ENCODE results near the gene USP40. TPM values are rescaled to one million over a fixed set of nuclear protein-coding genes. Genes with fewer than 3 reads are reported as not detected.

The USP40 gene
- total RNA-seq, 6 experiments from 2014 or later = 22.8 to 27.4 (median 24.3) TPM

DNA sequence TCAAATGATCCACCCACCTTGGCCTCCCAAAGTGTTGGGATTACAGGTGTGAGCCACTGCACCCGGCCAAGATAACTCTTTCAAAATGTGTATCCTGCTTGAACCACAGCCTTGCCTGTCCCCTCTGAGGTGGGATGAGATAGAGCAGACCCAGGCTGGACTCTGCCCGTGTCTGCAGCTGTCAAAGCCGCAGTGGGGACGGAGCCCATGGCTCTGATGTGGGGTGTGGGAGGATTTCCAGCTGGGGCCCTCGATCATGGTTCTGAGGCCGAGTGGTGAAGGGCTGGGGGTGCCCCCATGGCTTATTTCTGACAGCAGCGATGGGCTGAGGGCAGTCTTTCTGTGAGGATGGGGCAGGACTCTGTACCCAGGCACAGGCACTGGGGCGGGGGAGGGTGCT lies 107.8 kb downstream of the USP40 start:
- H3K9me3 Mint-ChIP-seq = no peaks in the 10 kb centered on the region
- no peaks in the 10 kb centered on the region for H3K4me1 Mint-ChIP-seq (ENCODE audit: low read depth)
- TF ChIP-seq, protein P1, sequence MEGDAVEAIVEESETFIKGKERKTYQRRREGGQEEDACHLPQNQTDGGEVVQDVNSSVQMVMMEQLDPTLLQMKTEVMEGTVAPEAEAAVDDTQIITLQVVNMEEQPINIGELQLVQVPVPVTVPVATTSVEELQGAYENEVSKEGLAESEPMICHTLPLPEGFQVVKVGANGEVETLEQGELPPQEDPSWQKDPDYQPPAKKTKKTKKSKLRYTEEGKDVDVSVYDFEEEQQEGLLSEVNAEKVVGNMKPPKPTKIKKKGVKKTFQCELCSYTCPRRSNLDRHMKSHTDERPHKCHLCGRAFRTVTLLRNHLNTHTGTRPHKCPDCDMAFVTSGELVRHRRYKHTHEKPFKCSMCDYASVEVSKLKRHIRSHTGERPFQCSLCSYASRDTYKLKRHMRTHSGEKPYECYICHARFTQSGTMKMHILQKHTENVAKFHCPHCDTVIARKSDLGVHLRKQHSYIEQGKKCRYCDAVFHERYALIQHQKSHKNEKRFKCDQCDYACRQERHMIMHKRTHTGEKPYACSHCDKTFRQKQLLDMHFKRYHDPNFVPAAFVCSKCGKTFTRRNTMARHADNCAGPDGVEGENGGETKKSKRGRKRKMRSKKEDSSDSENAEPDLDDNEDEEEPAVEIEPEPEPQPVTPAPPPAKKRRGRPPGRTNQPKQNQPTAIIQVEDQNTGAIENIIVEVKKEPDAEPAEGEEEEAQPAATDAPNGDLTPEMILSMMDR (IDR thresholded peaks at IDR 0.05) = no peak
- no peaks in the 10 kb centered on the region; the same call in 1 of the 2 replicates for H3K27me3 Mint-ChIP-seq (ENCODE audit: insufficient read depth)
- DNase-seq = no peak
- peaks cover 6% of the 10 kb centered on the region; the same call in 1 of the 2 replicates for H3K36me3 Mint-ChIP-seq (ENCODE audit: low read depth)
- no peak overlapping the region for H3K4me3 Mint-ChIP-seq
- no peak overlapping the region for H3K27ac Mint-ChIP-seq

DNA sequence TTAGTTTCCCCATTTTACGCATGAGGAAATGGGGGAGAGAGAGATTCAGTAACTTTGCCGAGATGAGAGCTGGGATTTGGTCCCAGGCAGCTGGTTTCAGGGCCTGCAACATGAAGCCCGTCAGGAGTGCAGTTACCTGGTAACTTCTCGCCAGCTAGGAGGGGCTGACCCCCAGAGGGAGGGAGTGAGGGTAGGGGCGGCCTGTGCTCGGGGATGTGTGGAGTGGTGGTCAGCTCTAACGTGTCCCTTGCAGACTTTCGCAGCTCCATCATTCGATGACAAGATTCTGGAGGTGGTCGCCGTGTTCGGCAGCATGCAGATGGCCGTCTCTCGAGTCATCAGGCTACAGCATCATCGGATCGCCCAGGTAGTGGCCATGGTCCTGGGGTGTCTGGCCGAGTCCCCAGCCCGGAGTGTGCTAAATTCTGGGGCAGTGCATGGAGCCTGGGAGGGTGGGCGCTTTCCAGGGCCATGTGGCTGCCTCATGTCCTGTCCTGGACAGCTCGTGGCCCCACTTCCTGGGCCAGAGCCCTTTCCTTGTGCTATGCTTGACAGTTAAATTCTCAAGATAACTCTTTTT lies 108.5 kb downstream of the USP40 start:
- Mint-ChIP-seq H3K36me3 (ENCODE audit: low read depth) (peaks cover 6% of the 10 kb centered on the region; the same call in 1 of the 2 replicates), H3K27ac (no peak overlapping the region), H3K4me1 (ENCODE audit: low read depth) (no peaks in the 10 kb centered on the region), H3K4me3 (no peak overlapping the region), H3K27me3 (ENCODE audit: insufficient read depth) (no peaks in the 10 kb centered on the region), H3K9me3 (no peaks in the 10 kb centered on the region)
- TF ChIP-seq, protein P1 (IDR thresholded peaks at IDR 0.05) = no peak
- DNase-seq = no peak

DNA sequence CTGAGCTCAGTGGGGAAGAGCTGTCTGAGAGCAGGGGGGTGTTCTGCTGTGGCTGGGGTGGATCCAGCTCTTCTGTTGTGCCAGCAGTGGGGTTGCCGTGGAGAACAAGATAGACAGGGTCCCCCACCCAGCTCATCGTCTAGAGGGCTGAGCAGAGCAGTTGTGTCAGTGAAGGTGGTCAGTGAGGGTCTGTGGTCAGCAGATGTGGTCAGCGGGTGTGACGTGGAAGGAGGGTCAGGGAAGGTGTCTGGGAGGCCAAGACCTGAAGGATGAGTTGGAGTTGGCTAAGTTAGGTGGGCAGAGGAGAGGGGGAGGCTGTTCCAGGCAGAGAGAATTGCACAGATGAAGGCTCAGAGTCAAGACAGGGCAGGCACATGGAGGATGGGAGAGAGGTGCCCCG lies 109.2 kb downstream of the USP40 start:
- Mint-ChIP-seq H3K4me3 (no peak overlapping the region), H3K36me3 (ENCODE audit: low read depth) (peaks cover 6% of the 10 kb centered on the region; the same call in 1 of the 2 replicates), H3K27ac (no peak overlapping the region), H3K27me3 (ENCODE audit: insufficient read depth) (no peaks in the 10 kb centered on the region), H3K9me3 (no peaks in the 10 kb centered on the region), H3K4me1 (ENCODE audit: low read depth) (no peaks in the 10 kb centered on the region)
- TF ChIP-seq, protein P1 (IDR thresholded peaks at IDR 0.05) = no peak
- no peak for DNase-seq

DNA sequence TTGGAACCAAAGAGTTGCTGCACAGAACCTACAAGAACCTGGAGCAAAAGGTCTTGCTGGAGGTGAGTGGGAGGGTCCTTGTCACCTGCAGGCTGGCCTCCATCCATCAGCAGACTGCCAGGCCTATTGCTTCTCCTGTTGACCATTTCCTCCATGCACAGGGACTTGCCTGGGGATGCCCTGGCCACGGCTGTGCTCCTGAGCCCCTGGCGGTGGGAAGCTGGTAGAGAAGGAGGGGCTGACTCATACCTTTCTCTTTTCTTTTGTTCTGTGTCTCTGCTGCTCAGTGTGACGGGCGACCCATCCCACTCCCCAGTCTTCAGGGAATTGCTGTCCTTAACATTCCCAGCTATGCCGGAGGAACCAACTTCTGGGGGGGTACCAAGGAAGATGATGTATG lies 109.6 kb downstream of the USP40 start:
- Mint-ChIP-seq H3K27ac (no peak overlapping the region), H3K27me3 (ENCODE audit: insufficient read depth) (no peaks in the 10 kb centered on the region; the same call in 1 of the 2 replicates), H3K4me1 (ENCODE audit: low read depth) (no peaks in the 10 kb centered on the region), H3K9me3 (no peaks in the 10 kb centered on the region), H3K4me3 (no peak overlapping the region), H3K36me3 (ENCODE audit: low read depth) (peaks cover 6% of the 10 kb centered on the region; the same call in 1 of the 2 replicates)
- DNase-seq = no peak
- TF ChIP-seq, protein P1 (IDR thresholded peaks at IDR 0.05) = no peak

DNA sequence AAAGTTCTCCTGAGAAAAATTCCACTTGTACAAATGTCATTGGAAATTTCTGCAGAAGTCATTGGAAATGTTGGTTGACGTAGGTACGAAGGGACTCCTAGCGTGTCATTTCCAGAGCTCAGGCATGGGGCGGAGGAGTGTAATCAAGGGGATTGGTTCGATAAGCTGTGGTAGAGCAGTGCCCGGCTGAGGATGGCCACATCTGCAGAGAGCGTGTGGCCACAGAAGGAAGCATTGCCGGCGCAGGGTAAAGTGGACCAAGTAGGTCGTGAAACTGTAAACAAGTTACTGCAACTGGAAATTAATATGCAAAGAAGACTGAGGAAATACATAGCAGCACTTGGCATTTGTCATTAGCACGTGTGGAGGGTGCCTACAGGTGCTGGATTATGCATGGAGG lies 110.5 kb downstream of the USP40 start:
- H3K4me1 Mint-ChIP-seq (ENCODE audit: low read depth) = no peaks in the 10 kb centered on the region

More for the DNA sequence above, 110.5 kb downstream of the USP40 start:
- TF ChIP-seq, protein P1 (IDR thresholded peaks at IDR 0.05) = no peak
- H3K36me3 Mint-ChIP-seq (ENCODE audit: low read depth) = peaks cover 6% of the 10 kb centered on the region; the same call in 1 of the 2 replicates
- no peak overlapping the region for H3K4me3 Mint-ChIP-seq
- no peak for DNase-seq
- no peaks in the 10 kb centered on the region for H3K9me3 Mint-ChIP-seq
- H3K27ac Mint-ChIP-seq = no peak overlapping the region
- H3K27me3 Mint-ChIP-seq (ENCODE audit: insufficient read depth) = no peaks in the 10 kb centered on the region; the same call in 1 of the 2 replicates

All from HFFc6 (cell line).